Subcutaneous adipose tissue (tissue), 4 donors: ENCODE results near the gene CERS6. TPM values are rescaled to one million over a fixed set of nuclear protein-coding genes. Genes with fewer than 3 reads are reported as not detected.

Experiments used
- CTCF ChIP-seq: fragments of 450-650 bp; IDR thresholded peaks from one replicate; pipeline ENCODE4 v1.5.1; 2016; ENCODE audit warnings: low read depth, mild to moderate bottlenecking, control low read depth, antibody characterized with exemption, moderate library complexity
- total RNA-seq, 4 donors: library from RNA; depleted of rRNA; stranded (reverse); fragments of >200 nt; gene quantifications; one replicate each; pipeline ENCODE4 v1.1.0, GENCODE V29; 2016

The CERS6 gene
- total RNA-seq, 4 donors from 2014 or later: 51.7 to 77.1 (median 59.3) TPM

DNA sequence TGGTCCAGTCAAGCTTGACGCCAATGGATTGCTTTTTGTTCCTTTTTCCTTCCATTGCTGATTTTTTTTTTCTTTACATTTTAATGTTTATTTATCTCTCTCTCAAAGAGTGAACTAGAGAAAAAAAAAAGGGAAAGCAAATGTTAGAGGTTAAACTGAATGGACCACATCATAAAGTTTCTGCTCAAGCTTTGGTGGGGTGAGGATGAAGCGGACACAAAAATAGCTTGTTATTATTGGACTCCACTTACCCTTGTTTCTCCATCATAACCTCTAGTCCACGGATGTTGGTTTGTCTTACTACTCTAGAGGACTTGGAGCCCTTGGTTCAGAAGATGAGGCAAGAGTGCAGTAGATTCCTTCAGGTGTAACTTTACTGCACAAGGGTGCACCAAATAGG, 27.6 kb upstream of the CERS6 start:
- no peak for TF ChIP-seq CTCF

- TF ChIP-seq CTCF: no peak
Measured at GRCh38 chr2:168429988-168430387, 26.1 kb upstream of the CERS6 start.

GRCh38 chr2:168430431-168430830, 25.6 kb upstream of the CERS6 start:
- no peak for TF ChIP-seq CTCF

DNA sequence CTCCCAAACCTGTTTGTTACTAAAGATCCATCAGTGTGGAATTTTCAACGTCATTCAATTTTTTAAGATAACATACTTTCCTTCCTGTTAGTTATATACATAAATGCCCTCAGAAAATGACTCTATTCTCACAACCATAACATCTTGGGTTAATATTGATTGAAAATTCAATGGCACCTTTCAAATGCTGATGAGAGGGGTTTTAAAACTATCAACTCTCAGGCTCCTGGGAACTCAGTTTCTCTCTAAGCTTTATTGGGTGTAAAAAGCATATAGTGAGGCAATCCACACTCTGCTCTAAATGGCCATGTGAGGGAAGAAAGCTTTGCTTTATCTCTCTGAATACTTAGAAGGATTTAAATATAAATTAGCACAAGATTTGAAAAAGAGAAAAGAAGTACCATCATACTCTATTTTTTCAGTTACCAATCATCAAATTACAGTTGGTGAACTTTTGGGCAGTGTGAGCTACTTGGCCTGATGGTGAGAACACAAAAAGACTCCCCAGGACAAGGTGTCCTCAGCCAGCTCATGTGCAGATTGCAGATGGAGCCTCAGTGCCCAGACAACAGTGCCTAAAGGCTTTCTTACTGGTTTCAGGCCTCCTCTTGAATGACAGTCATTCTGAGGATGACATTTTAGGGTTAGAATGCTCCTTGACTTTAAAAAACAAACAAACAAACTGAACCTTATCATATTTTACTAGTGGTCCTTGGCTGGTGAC, 24.6 kb upstream of the CERS6 start:
- no peak for TF ChIP-seq CTCF

GRCh38 chr2:168432100-168432499, 24.0 kb upstream of the CERS6 start:
- TF ChIP-seq CTCF: no peak

DNA sequence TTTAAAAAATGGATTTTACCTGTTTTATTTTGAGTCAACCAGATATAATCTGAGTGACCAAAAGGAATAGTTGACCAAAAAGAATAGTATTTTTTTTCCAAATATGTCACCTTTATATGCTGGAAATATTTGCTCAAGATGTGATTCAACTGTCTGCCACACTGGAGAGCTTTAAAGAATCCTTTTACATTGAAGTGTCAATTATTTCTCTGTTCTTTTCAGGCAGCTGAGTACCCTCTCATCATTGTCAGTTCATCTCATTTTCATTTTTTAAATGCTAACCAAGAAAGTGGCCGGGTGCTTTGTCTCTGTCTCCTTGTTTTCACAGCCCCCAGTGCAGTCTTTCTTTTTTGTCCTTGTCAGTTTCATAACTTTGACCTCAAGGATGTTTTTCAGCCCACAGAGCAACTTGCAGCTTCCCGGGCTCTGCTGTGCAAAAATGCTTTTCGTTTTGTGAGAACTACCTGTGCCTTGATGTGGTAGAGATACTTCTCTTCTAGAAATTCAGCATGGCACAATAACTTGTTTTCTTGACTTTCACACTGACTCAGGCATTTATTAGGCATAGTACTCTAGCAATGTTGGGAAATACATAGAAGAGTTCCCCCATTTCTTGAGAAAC, 23.4 kb upstream of the CERS6 start:
- TF ChIP-seq CTCF: no peak

DNA sequence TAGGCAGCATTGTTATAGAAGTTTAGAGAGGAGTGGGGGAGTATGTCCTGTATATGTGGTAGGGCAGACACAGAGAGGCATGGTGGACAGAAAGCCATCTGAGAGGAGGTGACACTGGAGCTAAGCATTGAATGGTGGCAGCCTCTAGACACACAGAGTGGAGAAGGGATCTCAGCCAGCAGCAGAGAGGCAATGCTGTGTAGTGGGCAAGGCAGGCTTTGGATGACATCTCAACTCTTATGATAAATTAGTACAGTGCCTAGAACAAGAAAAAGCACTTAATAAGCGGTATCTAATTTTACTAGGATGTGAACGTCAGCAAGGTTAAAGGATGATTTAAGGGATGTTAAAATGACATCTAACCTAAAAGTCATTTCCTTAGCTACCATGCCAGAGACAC, 22.5 kb upstream of the CERS6 start:
- no peak for TF ChIP-seq CTCF
